ENCODE results near the gene MCM6. TPM values are rescaled to one million over a fixed set of nuclear protein-coding genes. Genes with fewer than 3 reads are reported as not detected.
"Not testable (repeated sequence)": the region's sequence is repeated elsewhere in the genome, so short reads cannot be mapped to it uniquely, and the experiment has no call there.

Gene MCM6
- total and polyA plus RNA-seq, 2 donors = 14.5 to 28.2 TPM

GRCh38 chr2:135825131-135825530, 51.1 kb downstream of the MCM6 start:
- Histone ChIP-seq H3K36me3 (ENCODE audit: insufficient read depth) (no peaks in the 10 kb centered on the region), H3K27ac (ENCODE audit: low read depth) (no peak overlapping the region), H3K4me3 (ENCODE audit: low read depth, low read length) (no peak overlapping the region), H3K4me1 (ENCODE audit: insufficient read depth) (no peaks in the 10 kb centered on the region)
- DNase-seq (ENCODE audit: extremely low spot score) = no peak
- WGBS = 77% methylated on average over 9 of the region's 9 CpGs

- H3K27ac ChIP-seq (ENCODE audit: low read depth) = no peak overlapping the region
- H3K4me1 ChIP-seq (ENCODE audit: insufficient read depth) = no peaks in the 10 kb centered on the region
- no peaks in the 10 kb centered on the region for H3K36me3 ChIP-seq (ENCODE audit: insufficient read depth)
- WGBS = 87% methylated on average over 1 of the region's 1 CpG
- no peak for DNase-seq (ENCODE audit: extremely low spot score)
- no peak overlapping the region for H3K4me3 ChIP-seq (ENCODE audit: low read depth, low read length)
These were observed 53.4 kb downstream of the MCM6 start for GRCh38 chr2:135822855-135823254.

- Histone ChIP-seq H3K36me3 (ENCODE audit: insufficient read depth) (no peaks in the 10 kb centered on the region), H3K4me1 (ENCODE audit: insufficient read depth) (no peaks in the 10 kb centered on the region), H3K27ac (ENCODE audit: low read depth) (no peak overlapping the region), H3K4me3 (ENCODE audit: low read depth, low read length) (no peak overlapping the region)
- 95% methylated on average over 2 of the region's 2 CpGs for WGBS
- no peak for DNase-seq (ENCODE audit: extremely low spot score)
These were observed 55.1 kb downstream of the MCM6 start for GRCh38 chr2:135821190-135821589.

GRCh38 chr2:135820003-135820618, 56.1 kb downstream of the MCM6 start:
- Histone ChIP-seq H3K4me1 (ENCODE audit: insufficient read depth) (no peaks in the 10 kb centered on the region), H3K27ac (ENCODE audit: low read depth) (no peak overlapping the region), H3K36me3 (ENCODE audit: insufficient read depth) (no peaks in the 10 kb centered on the region), H3K4me3 (ENCODE audit: low read depth, low read length) (no peak overlapping the region)
- WGBS = 49% methylated on average over 9 of the region's 9 CpGs
- DNase-seq (ENCODE audit: extremely low spot score) = no peak

- H3K4me3 ChIP-seq (ENCODE audit: low read depth, low read length) = no peak overlapping the region
- H3K27ac ChIP-seq (ENCODE audit: low read depth) = no peak overlapping the region
- H3K36me3 ChIP-seq (ENCODE audit: insufficient read depth) = no peaks in the 10 kb centered on the region
- WGBS = 71% methylated on average over 8 of the region's 8 CpGs
- no peak for DNase-seq (ENCODE audit: extremely low spot score)
- H3K4me1 ChIP-seq (ENCODE audit: insufficient read depth) = no peaks in the 10 kb centered on the region
These were observed 57.2 kb downstream of the MCM6 start for GRCh38 chr2:135818937-135819610.

- DNase-seq (ENCODE audit: extremely low spot score) = no peak
- Histone ChIP-seq H3K4me3 (ENCODE audit: low read depth, low read length) (no peak overlapping the region), H3K36me3 (ENCODE audit: insufficient read depth) (no peaks in the 10 kb centered on the region), H3K27ac (ENCODE audit: low read depth) (no peak overlapping the region), H3K4me1 (ENCODE audit: insufficient read depth) (no peaks in the 10 kb centered on the region)
- 70% methylated on average over 4 of the region's 4 CpGs for WGBS
These were observed 58.3 kb downstream of the MCM6 start for GRCh38 chr2:135817951-135818350.

GRCh38 chr2:135817466-135817865, 58.8 kb downstream of the MCM6 start:
- WGBS = 90% methylated on average over 18 of the region's 18 CpGs
- Histone ChIP-seq H3K27ac (ENCODE audit: low read depth) (no peak overlapping the region), H3K36me3 (ENCODE audit: insufficient read depth) (no peaks in the 10 kb centered on the region), H3K4me1 (ENCODE audit: insufficient read depth) (no peaks in the 10 kb centered on the region), H3K4me3 (ENCODE audit: low read depth, low read length) (no peak overlapping the region)
- DNase-seq (ENCODE audit: extremely low spot score) = no peak

GRCh38 chr2:135815269-135815668, 61.0 kb downstream of the MCM6 start:
- Histone ChIP-seq H3K4me1 (ENCODE audit: insufficient read depth) (no peaks in the 10 kb centered on the region), H3K27ac (ENCODE audit: low read depth) (no peak overlapping the region), H3K4me3 (ENCODE audit: low read depth, low read length) (no peak overlapping the region), H3K36me3 (ENCODE audit: insufficient read depth) (no peaks in the 10 kb centered on the region)
- no peak for DNase-seq (ENCODE audit: extremely low spot score)
- 66% methylated on average over 3 of the region's 3 CpGs for WGBS

- H3K4me1 ChIP-seq (ENCODE audit: insufficient read depth) = no peaks in the 10 kb centered on the region
- no peak for DNase-seq (ENCODE audit: extremely low spot score)
- 80% methylated on average over 2 of the region's 2 CpGs for WGBS
- no peak overlapping the region for H3K4me3 ChIP-seq (ENCODE audit: low read depth, low read length)
- H3K27ac ChIP-seq (ENCODE audit: low read depth) = no peak overlapping the region
- no peaks in the 10 kb centered on the region for H3K36me3 ChIP-seq (ENCODE audit: insufficient read depth)
These were observed 63.2 kb downstream of the MCM6 start for GRCh38 chr2:135812907-135813511.

- H3K4me3 ChIP-seq (ENCODE audit: low read depth, low read length); H3K4me1 ChIP-seq (ENCODE audit: insufficient read depth); H3K27ac ChIP-seq (ENCODE audit: low read depth); DNase-seq (ENCODE audit: extremely low spot score); H3K36me3 ChIP-seq (ENCODE audit: insufficient read depth): not testable (repeated sequence)
- WGBS = 90% methylated on average over 3 of the region's 3 CpGs
These were observed 68.4 kb downstream of the MCM6 start for GRCh38 chr2:135807874-135808273.

- no peak overlapping the region for H3K4me3 ChIP-seq (ENCODE audit: low read depth, low read length)
- H3K27ac ChIP-seq (ENCODE audit: low read depth) = no peak overlapping the region
- no peaks in the 10 kb centered on the region for H3K36me3 ChIP-seq (ENCODE audit: insufficient read depth)
- 79% methylated on average over 2 of the region's 2 CpGs for WGBS
- no peaks in the 10 kb centered on the region for H3K4me1 ChIP-seq (ENCODE audit: insufficient read depth)
- no peak for DNase-seq (ENCODE audit: extremely low spot score)
These were observed 73.0 kb downstream of the MCM6 start for GRCh38 chr2:135803278-135803677.

- no peak for DNase-seq (ENCODE audit: extremely low spot score)
- H3K4me3 ChIP-seq (ENCODE audit: low read depth, low read length) = no peak overlapping the region
- H3K36me3 ChIP-seq (ENCODE audit: insufficient read depth) = no peaks in the 10 kb centered on the region
- H3K27ac ChIP-seq (ENCODE audit: low read depth) = no peak overlapping the region
- WGBS = 66% methylated on average over 3 of the region's 3 CpGs
- H3K4me1 ChIP-seq (ENCODE audit: insufficient read depth) = no peaks in the 10 kb centered on the region
These were observed 73.9 kb downstream of the MCM6 start for GRCh38 chr2:135802350-135802749.

GRCh38 chr2:135800513-135801460, 75.5 kb downstream of the MCM6 start:
- Histone ChIP-seq H3K27ac (ENCODE audit: low read depth) (no peak overlapping the region), H3K36me3 (ENCODE audit: insufficient read depth) (no peaks in the 10 kb centered on the region), H3K4me3 (ENCODE audit: low read depth, low read length) (no peak overlapping the region), H3K4me1 (ENCODE audit: insufficient read depth) (no peaks in the 10 kb centered on the region)
- 89% methylated on average over 9 of the region's 9 CpGs for WGBS
- DNase-seq (ENCODE audit: extremely low spot score) = no peak
